IMR-90 (cell line): ENCODE data around the gene KRT79. TPM values are rescaled to one million over a fixed set of nuclear protein-coding genes. Genes with fewer than 3 reads are reported as not detected.
A peak's percentile ranks its signal among the peaks of the same experiment; 100 is the strongest.

Experiments
- ATAC-seq: fragments of 200-7000 bp; cut with Tn5 transposase; 2 replicates; pipeline ENCODE4 v1.9.1; 2020; ENCODE audit warnings: low read depth, mild to moderate bottlenecking, moderate library complexity
- BruUV-seq: library from RNA; stranded (reverse); fragments of 400-500 nt; replicated peaks from 2 replicates; lab custom pipeline; 2021; lab: Mats Ljungman, UMichigan
- CTCF ChIA-PET: fragments of 300-600 bp; formaldehyde crosslinking; extraction: SDS; loops from one replicate; lab custom pipeline; 2021; ENCODE audit warnings: antibody characterized with exemption; lab: Yijun Ruan, JAX
- POLR2A ChIA-PET: fragments of 300-600 bp; sonication (Branson Sonifier 250); formaldehyde crosslinking; loops from one replicate; lab custom pipeline; 2022; ENCODE audit warnings: antibody characterized with exemption; ENCODE audit not compliant: unreplicated experiment; lab: Charles Lee
- DNase-seq: peaks from one replicate; pipeline ENCODE4 v3.0.0; 2013
- H2AFZ ChIP-seq: replicated peaks from 2 replicates; pipeline ENCODE3; 2013; ENCODE audit warnings: low read length, mild to moderate bottlenecking; ENCODE audit not compliant: poor library complexity
- H2AK5ac ChIP-seq: 2 replicates; pipeline ENCODE4 v1.6.1; 2013; ENCODE audit warnings: low read depth, low read length, inconsistent platforms
- H2AK9ac ChIP-seq: replicated peaks from 2 replicates; pipeline ENCODE3; 2013; ENCODE audit warnings: mild to moderate bottlenecking, low read depth, low read length, moderate library complexity; ENCODE audit not compliant: poor library complexity
- H2BK120ac ChIP-seq: 2 replicates; pipeline ENCODE4 v1.6.1; 2013; ENCODE audit warnings: low read depth, low read length, inconsistent platforms
- H2BK15ac ChIP-seq: 3 replicates; pipeline ENCODE4 v1.6.1; 2013; ENCODE audit warnings: low read depth, low read length, inconsistent platforms
- H2BK20ac ChIP-seq: 2 replicates; pipeline ENCODE4 v1.6.1; 2013; ENCODE audit warnings: low read depth, mild to moderate bottlenecking, inconsistent platforms, low read length, moderate library complexity
- H2BK5ac ChIP-seq: 2 replicates; pipeline ENCODE4 v1.6.1; 2013; ENCODE audit warnings: mild to moderate bottlenecking, low read depth, low read length, inconsistent platforms; ENCODE audit not compliant: poor library complexity, severe bottlenecking
- H3K14ac ChIP-seq: replicated peaks from 2 replicates; pipeline ENCODE4 v1.6.1; 2013; ENCODE audit warnings: low read depth, low read length, inconsistent platforms
- H3K18ac ChIP-seq: 2 replicates; pipeline ENCODE4 v1.6.1; 2013; ENCODE audit warnings: low read depth, low read length, control low read depth
- H3K23ac ChIP-seq: 2 replicates; pipeline ENCODE4 v1.6.1; 2013; ENCODE audit warnings: low read depth, low read length, inconsistent platforms
- H3K27ac ChIP-seq: 2 replicates; pipeline ENCODE4 v1.5.1; 2013; ENCODE audit warnings: mild to moderate bottlenecking, control low read depth, low read length; ENCODE audit not compliant: insufficient read depth
- H3K27me3 ChIP-seq: 2 replicates; pipeline ENCODE4 v1.6.1; 2013; ENCODE audit warnings: low read length; ENCODE audit not compliant: control insufficient read depth, insufficient read depth
- H3K36me3 ChIP-seq: 2 replicates; pipeline ENCODE4 v1.6.1; 2013; ENCODE audit warnings: low read length, mixed read lengths; ENCODE audit not compliant: control insufficient read depth, insufficient read depth
- H3K4ac ChIP-seq: 2 replicates; pipeline ENCODE4 v1.6.1; 2013; ENCODE audit warnings: low read depth, low read length, inconsistent platforms
- H3K4me1 ChIP-seq: 2 replicates; pipeline ENCODE4 v1.6.1; 2013; ENCODE audit warnings: low read length, mixed read lengths; ENCODE audit not compliant: control insufficient read depth, insufficient read depth
- H3K4me2 ChIP-seq: 2 replicates; pipeline ENCODE4 v1.6.1; 2013; ENCODE audit warnings: low read depth, mild to moderate bottlenecking, control low read depth, low read length, moderate library complexity
- H3K4me3 ChIP-seq: 2 replicates; pipeline ENCODE4 v1.5.1; 2013; ENCODE audit warnings: low read depth, mild to moderate bottlenecking, control low read depth, low read length, moderate library complexity; ENCODE audit not compliant: insufficient read depth
- H3K56ac ChIP-seq: 2 replicates; pipeline ENCODE4 v1.6.1; 2013; ENCODE audit warnings: low read length, inconsistent platforms; ENCODE audit not compliant: insufficient read depth; ENCODE audit errors: extremely low read depth
- H3K79me1 ChIP-seq, 2 experiments: 2 replicates each; pipeline ENCODE4 v1.6.1; 2013; ENCODE audit warnings: low read length in 2 of 2, inconsistent platforms in 1 of 2, low read depth in 1 of 2
- H3K9ac ChIP-seq: 2 replicates; pipeline ENCODE4 v1.6.1; 2013; ENCODE audit warnings: low read depth, low read length, control low read depth
- H3K9me1 ChIP-seq: 2 replicates; pipeline ENCODE4 v1.6.1; 2013; ENCODE audit warnings: low read length, inconsistent platforms; ENCODE audit not compliant: insufficient read depth
- H3K9me3 ChIP-seq: 2 replicates; pipeline ENCODE4 v1.6.1; 2013; ENCODE audit warnings: low read length; ENCODE audit not compliant: control insufficient read depth, insufficient read depth
- H4K20me1 ChIP-seq: 2 replicates; pipeline ENCODE4 v1.6.1; 2013; ENCODE audit warnings: low read length, inconsistent platforms; ENCODE audit not compliant: insufficient read depth
- H4K5ac ChIP-seq: 2 replicates; pipeline ENCODE4 v1.6.1; 2013; ENCODE audit warnings: mild to moderate bottlenecking, low read depth, low read length, control low read depth
- H4K8ac ChIP-seq, 2 experiments: 2 replicates each; pipeline ENCODE4 v1.6.1; 2013; ENCODE audit warnings: low read depth in 2 of 2, low read length in 2 of 2, control low read depth in 1 of 2, inconsistent platforms in 1 of 2
- H4K91ac ChIP-seq: 2 replicates; pipeline ENCODE4 v1.6.1; 2013; ENCODE audit warnings: low read depth, low read length, inconsistent platforms; ENCODE audit not compliant: insufficient read depth
- BHLHE40 ChIP-seq: fragments of 150-350 bp; IDR thresholded peaks from 2 replicates; pipeline ENCODE4 v1.6.1; 2016; ENCODE audit warnings: mild to moderate bottlenecking, low read depth, low read length
- CEBPB ChIP-seq: IDR thresholded peaks from 2 replicates; pipeline ENCODE4 v1.6.1; 2012; ENCODE audit warnings: low read depth, low read length, improper control_type of control experiment
- CHD1 ChIP-seq: IDR thresholded peaks from 2 replicates; pipeline ENCODE4 v1.6.1; 2012; ENCODE audit warnings: low read depth, low read length, improper control_type of control experiment
- FOS ChIP-seq: fragments of 150-350 bp; IDR thresholded peaks from 2 replicates; pipeline ENCODE4 v1.6.1; 2016; ENCODE audit warnings: low read depth, low read length
- MAFK ChIP-seq: IDR thresholded peaks from 2 replicates; pipeline ENCODE4 v1.6.1; 2012; ENCODE audit warnings: low read depth, low read length, improper control_type of control experiment
- MAZ ChIP-seq: IDR thresholded peaks from 2 replicates; pipeline ENCODE4 v1.6.1; 2012; ENCODE audit warnings: low read depth, mild to moderate bottlenecking, low read length, improper control_type of control experiment, moderate library complexity, borderline replicate concordance
- NFE2L2 ChIP-seq: fragments of 150-350 bp; IDR thresholded peaks from 2 replicates; pipeline ENCODE4 v1.6.1; 2016; ENCODE audit warnings: low read depth, mild to moderate bottlenecking, low read length
- RAD21 ChIP-seq: IDR thresholded peaks from 2 replicates; pipeline ENCODE4 v1.6.1; 2012; ENCODE audit warnings: low read length, improper control_type of control experiment
- RCOR1 ChIP-seq: IDR thresholded peaks from 2 replicates; pipeline ENCODE4 v1.6.1; 2012; ENCODE audit warnings: mild to moderate bottlenecking, low read length, improper control_type of control experiment; ENCODE audit not compliant: insufficient replicate concordance
- RFX5 ChIP-seq: IDR thresholded peaks from 2 replicates; pipeline ENCODE4 v1.8.0; 2012; ENCODE audit warnings: low read depth, mild to moderate bottlenecking, low read length, moderate library complexity
- SMC3 ChIP-seq: fragments of 150-350 bp; IDR thresholded peaks from 2 replicates; pipeline ENCODE4 v1.6.1; 2016; ENCODE audit warnings: low read depth, mild to moderate bottlenecking, antibody characterized with exemption, low read length, moderate library complexity
- WGBS, 2 experiments: methylation state at CpG; one replicate each; pipeline versions ENCODE4 v1.1.5 to v1.1.7; 2013; ENCODE audit warnings: missing lambda C conversion rate in 2 of 2; ENCODE audit not compliant: insufficient read length in 1 of 2; ENCODE audit errors: extremely low coverage in 2 of 2; 5-methylcytosine and 5-hydroxymethylcytosine counted together
- dilution Hi-C: fragments of 300-500 bp; cut with HindIII; formaldehyde crosslinking; loops from one replicate; pipeline ENCODE4 v1.14.3; 2018; ENCODE audit warnings: low sequenced_read_pairs; ENCODE audit not compliant: unreplicated experiment
- in situ Hi-C: fragments of 300-500 bp; cut with MboI; formaldehyde crosslinking; loops from 3 replicates; pipeline ENCODE4 v1.14.3; 2019; ENCODE audit warnings: low sequenced_read_pairs, inconsistent platforms, mixed read lengths
- intact Hi-C: fragments of 100-400 bp; cut with micrococcal nuclease; formaldehyde crosslinking; loops from 2 replicates; pipeline ENCODE4 v1.10.0; 2022
- polyA plus RNA-seq, 3 experiments: library from polyadenylated mRNA; depleted of rRNA; stranded (reverse); fragments of >200 nt; gene quantifications; 2 replicates each; pipeline ENCODE4 v1.2.3, GENCODE V29; 2012; ENCODE audit warnings: low replicate concordance in 1 of 3
- total RNA-seq: library from RNA; depleted of rRNA; stranded (reverse); fragments of >200 nt; gene quantifications from 2 replicates; pipeline ENCODE4 v1.2.3, GENCODE V29; 2012
- TF ChIP-seq, protein P1 (sequence below): conservative IDR thresholded peaks from 2 replicates; pipeline ENCODE4 v1.5.1; 2012; ENCODE audit warnings: mild to moderate bottlenecking, low read depth, low read length, improper control_type of control experiment

KRT79 gene
- total and polyA plus RNA-seq, 2 of the 4 experiments (the other 2 are of a cell fraction) = under 0.01 to 0.24 TPM

GRCh38 chr12:52871291-52872039 lies 37.4 kb upstream of the KRT79 start:
- WGBS, 2 experiments = no CpG with 5 or more reads among the region's 9 CpGs
- Histone ChIP-seq H2BK20ac (peak overlapping the region; percentile 87), H3K27ac (peak overlapping the region; percentile 12; the same call in 1 of the 2 replicates), H2BK15ac (peak overlapping the region; percentile 76; the same call in 2 of the 3 replicates), H3K4ac (peak overlapping the region; percentile 65), H2AK9ac (peak overlapping the region; percentile 80), H4K8ac (peak overlapping the region; percentile 7 to 62; a peak in 2 of 4 replicates), H2BK120ac (peak overlapping the region; percentile 96), H3K27me3 (no peaks in the 10 kb centered on the region), H3K4me2 (no peak overlapping the region; the same call in 1 of the 2 replicates), H3K36me3 (no peaks in the 10 kb centered on the region), H2AFZ (peak overlapping the region; percentile 88), H4K20me1 (no peaks in the 10 kb centered on the region), H2AK5ac (peak overlapping the region; percentile 89), H3K56ac (no peak overlapping the region), H3K18ac (0 out of 2 replicates have a peak overlapping the region, but pooled peaks have one; percentile 13), H3K79me1 (no peaks in the 10 kb centered on the region), H3K9ac (no peak overlapping the region), H3K23ac (peak overlapping the region; percentile 51; the same call in 1 of the 2 replicates), H3K9me3 (no peaks in the 10 kb centered on the region), H3K9me1 (peaks cover 23% of the 10 kb centered on the region), H3K4me3 (no peak overlapping the region), H3K4me1 (peaks cover 26% of the 10 kb centered on the region), H4K91ac (peak overlapping the region; percentile 78), H3K14ac (peak overlapping the region; percentile 76), H4K5ac (no peak overlapping the region), H2BK5ac (no peak overlapping the region)
- CTCF ChIA-PET = interaction anchor here (1.0 to 1.7 kb wide), 3 partner anchors 288 to 292 kb away, joined by 5 to 6 read pairs (median 6); no protein-coding TSS in a partner anchor
- ATAC-seq (peak; percentile 58), DNase-seq (peak; percentile 73)
- intact Hi-C loops (loop anchor here (5.0 to 10.0 kb wide), 3 partner anchors 479 to 657 kb away; no protein-coding TSS in a partner anchor), dilution Hi-C loops (no loop called here), in situ Hi-C loops (no loop called here)
- BruUV-seq = no TSS peak
- POLR2A ChIA-PET = no interaction called here
- TF ChIP-seq MAZ (peak; percentile 45; the same call in 1 of the 2 replicates), CEBPB (peak; percentile 22; the same call in 1 of the 2 replicates), RFX5 (no peak), NFE2L2 (no peak), BHLHE40 (peak; percentile 79), FOS (peak; percentile 33), RAD21 (no peak), RCOR1 (no peak), MAFK (peak; percentile 79), SMC3 (no peak; the same call in 1 of the 2 replicates), CHD1 (no peak)
- TF ChIP-seq, protein P1, sequence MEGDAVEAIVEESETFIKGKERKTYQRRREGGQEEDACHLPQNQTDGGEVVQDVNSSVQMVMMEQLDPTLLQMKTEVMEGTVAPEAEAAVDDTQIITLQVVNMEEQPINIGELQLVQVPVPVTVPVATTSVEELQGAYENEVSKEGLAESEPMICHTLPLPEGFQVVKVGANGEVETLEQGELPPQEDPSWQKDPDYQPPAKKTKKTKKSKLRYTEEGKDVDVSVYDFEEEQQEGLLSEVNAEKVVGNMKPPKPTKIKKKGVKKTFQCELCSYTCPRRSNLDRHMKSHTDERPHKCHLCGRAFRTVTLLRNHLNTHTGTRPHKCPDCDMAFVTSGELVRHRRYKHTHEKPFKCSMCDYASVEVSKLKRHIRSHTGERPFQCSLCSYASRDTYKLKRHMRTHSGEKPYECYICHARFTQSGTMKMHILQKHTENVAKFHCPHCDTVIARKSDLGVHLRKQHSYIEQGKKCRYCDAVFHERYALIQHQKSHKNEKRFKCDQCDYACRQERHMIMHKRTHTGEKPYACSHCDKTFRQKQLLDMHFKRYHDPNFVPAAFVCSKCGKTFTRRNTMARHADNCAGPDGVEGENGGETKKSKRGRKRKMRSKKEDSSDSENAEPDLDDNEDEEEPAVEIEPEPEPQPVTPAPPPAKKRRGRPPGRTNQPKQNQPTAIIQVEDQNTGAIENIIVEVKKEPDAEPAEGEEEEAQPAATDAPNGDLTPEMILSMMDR = no peak
